Measurements from ENCODE around the gene SPTBN1.
A peak's percentile ranks its signal among the peaks of the same experiment; 100 is the strongest.

Gene SPTBN1

GRCh38 chr2:54551123-54551756 lies 95.1 kb downstream of the SPTBN1 start:
- peak; percentile 49 for DNase-seq (ENCODE audit: low read depth)
- TF ChIP-seq CTCF (IDR thresholded peaks at IDR 0.05; ENCODE audit: insufficient read depth, low read depth, low read length, missing control alignments), result no peak
- no peak overlapping the region for H3K4me3 ChIP-seq (ENCODE audit: low read depth, low read length)

DNA sequence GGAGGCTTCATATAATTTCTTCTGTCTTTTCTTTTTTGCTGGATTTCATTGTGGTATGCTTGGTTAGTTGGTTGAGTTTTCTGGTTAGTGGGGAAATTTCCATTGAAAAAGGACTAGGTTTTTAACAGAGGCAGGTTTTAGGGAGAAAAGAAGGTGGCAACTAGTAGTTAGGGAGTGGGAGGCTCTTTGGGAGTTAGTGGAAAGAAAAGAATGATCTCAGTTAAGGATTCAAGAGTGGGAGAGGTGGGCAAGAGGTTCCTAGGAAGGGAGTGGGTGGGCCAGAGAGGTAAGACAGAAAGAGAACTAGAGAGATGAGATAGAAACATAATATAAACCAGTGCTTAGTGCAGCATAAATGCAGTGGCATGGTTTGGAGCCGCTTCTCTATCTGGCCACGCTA lies 96.9 kb downstream of the SPTBN1 start:
- TF ChIP-seq CTCF (IDR thresholded peaks at IDR 0.05; ENCODE audit: insufficient read depth, low read depth, low read length, missing control alignments), result no peak
- H3K4me3 ChIP-seq (ENCODE audit: low read depth, low read length), result no peak overlapping the region
- DNase-seq (ENCODE audit: low read depth), result no peak

DNA sequence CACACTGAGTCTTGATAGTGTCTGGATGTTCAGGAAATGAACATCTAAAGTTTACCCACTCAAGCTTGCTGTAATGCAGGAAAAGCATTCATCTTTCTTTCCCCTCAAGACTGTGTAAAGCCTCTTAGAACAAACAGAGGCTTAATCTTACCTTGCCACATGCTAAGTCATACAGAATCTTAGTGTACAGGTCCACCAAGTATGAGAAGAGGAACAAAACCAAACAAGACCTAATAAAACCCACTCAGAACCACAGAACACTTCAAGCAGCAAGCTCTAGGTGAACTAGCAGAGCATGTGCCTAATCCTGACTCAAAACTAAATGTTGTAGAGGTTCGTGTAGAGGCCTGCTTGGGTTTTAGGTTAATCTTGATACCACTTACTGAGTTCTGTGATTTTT lies 97.6 kb downstream of the SPTBN1 start:
- TF ChIP-seq CTCF (IDR thresholded peaks at IDR 0.05; ENCODE audit: insufficient read depth, low read depth, low read length, missing control alignments), result no peak
- no peak overlapping the region for H3K4me3 ChIP-seq (ENCODE audit: low read depth, low read length)
- no peak for DNase-seq (ENCODE audit: low read depth)

DNA sequence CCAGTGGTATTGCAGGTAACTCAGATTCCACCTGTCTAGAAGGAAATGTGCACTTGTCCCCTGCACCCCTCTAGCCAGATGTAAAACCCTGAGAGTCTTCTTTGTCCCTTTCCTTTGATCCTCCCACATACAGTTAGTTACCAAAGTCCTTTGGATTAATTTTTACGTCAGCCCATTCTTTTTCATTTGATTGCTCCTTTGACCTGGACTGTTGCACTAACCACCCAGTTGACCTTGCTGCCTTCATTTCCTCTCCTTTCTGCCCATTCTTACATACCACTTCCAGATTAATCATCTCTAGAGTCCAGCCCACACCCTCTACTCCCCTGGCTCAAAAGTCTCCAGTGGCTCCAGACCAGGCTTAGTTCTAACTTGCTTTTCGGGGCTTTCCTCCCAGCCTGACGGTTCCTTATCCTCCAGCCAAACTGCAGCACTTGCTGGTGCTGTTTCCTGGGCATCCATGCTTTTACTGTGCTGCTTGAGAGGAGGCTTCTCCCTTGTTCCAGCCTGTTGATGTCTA lies 99.3 kb downstream of the SPTBN1 start:
- no peak for DNase-seq (ENCODE audit: low read depth)
- TF ChIP-seq CTCF (IDR thresholded peaks at IDR 0.05; ENCODE audit: insufficient read depth, low read depth, low read length, missing control alignments), result no peak
- no peak overlapping the region for H3K4me3 ChIP-seq (ENCODE audit: low read depth, low read length)

GRCh38 chr2:54556621-54557121 lies 100.5 kb downstream of the SPTBN1 start:
- H3K4me3 ChIP-seq (ENCODE audit: low read depth, low read length), result no peak overlapping the region
- DNase-seq (ENCODE audit: low read depth), result no peak

DNA sequence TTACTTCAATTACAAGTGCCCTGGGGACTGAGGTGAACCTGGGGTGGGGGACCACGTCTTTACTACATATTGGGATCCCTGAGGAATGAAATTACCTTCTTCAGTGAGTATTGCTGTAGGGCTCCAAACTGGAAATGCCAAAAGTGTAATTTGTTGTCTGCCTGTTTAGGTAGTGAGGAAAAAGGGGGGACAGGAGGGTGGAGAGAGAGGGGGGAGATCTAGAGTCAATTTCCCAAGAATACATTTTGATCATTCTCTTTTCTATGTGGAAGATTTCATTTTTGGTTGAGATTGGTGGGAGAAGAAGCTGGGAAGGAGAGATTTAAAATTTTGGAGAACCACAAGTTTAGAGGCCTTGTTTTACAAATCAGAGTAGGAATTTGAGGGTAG lies 101.1 kb downstream of the SPTBN1 start:
- DNase-seq (ENCODE audit: low read depth), result no peak
- H3K4me3 ChIP-seq (ENCODE audit: low read depth, low read length), result peak overlapping the region; percentile 97
- TF ChIP-seq CTCF (IDR thresholded peaks at IDR 0.05; ENCODE audit: insufficient read depth, low read depth, low read length, missing control alignments), result no peak

More at GRCh38 chr2:54556621-54557121, 100.5 kb downstream of the SPTBN1 start:
- no peak for TF ChIP-seq CTCF (IDR thresholded peaks at IDR 0.05; ENCODE audit: insufficient read depth, low read depth, low read length, missing control alignments)
